A549 (cell line): ENCODE measurements around the gene SRSF10. TPM values are rescaled to one million over a fixed set of nuclear protein-coding genes. Genes with fewer than 3 reads are reported as not detected.
A peak's percentile ranks its signal among the peaks of the same experiment; 100 is the strongest.

Source experiments
- BCL3 ChIP-seq: fragments of >200 bp; sonication (Bioruptor Twin); formaldehyde crosslinking; IDR thresholded peaks from 3 replicates; pipeline ENCODE4 v1.6.1; 2016
- CEBPB ChIP-seq, 2 experiments: fragments of >200 bp in 1 of 2; sonication (Bioruptor Twin) in 1 of 2; formaldehyde crosslinking in 1 of 2; IDR thresholded peaks; 2 replicates each; pipeline ENCODE4 v1.6.1; 2012 to 2016
- CHD4 ChIP-seq: fragments of 200-600 bp; sonication (generic); IDR thresholded peaks from 2 replicates; pipeline ENCODE4 v1.6.1; 2016; ENCODE audit warnings: antibody characterized with exemption, mild to moderate bottlenecking, borderline replicate concordance
- EHMT2 ChIP-seq: fragments of 200-600 bp; sonication (generic); IDR thresholded peaks from 2 replicates; pipeline ENCODE4 v1.6.1; 2016; ENCODE audit warnings: antibody characterized with exemption, low read depth, mild to moderate bottlenecking, moderate library complexity
- FOSB ChIP-seq: fragments of 250-450 bp; sonication (Bioruptor Pico); IDR thresholded peaks from 2 replicates; pipeline ENCODE4 v1.5.0; 2020; ENCODE audit warnings: mild to moderate bottlenecking, moderate library complexity
- FOXS1 ChIP-seq: fragments of 250-450 bp; sonication (Bioruptor Pico); IDR thresholded peaks from 2 replicates; pipeline ENCODE4 v1.5.0; 2020; ENCODE audit warnings: mild to moderate bottlenecking, moderate library complexity
- GATA3 ChIP-seq: IDR thresholded peaks from 2 replicates; pipeline ENCODE4 v1.6.1; 2012; ENCODE audit warnings: borderline replicate concordance
- HDAC2 ChIP-seq: fragments of 200-600 bp; sonication (generic); IDR thresholded peaks from 2 replicates; pipeline ENCODE4 v1.6.1; 2016
- HES2 ChIP-seq: fragments of >200 bp; sonication (Bioruptor Twin); formaldehyde crosslinking; IDR thresholded peaks from 2 replicates; pipeline ENCODE4 v1.6.1; 2016
- HEYL ChIP-seq: fragments of 250-450 bp; sonication (Bioruptor Pico); IDR thresholded peaks from 2 replicates; pipeline ENCODE4 v1.8.0; 2021; ENCODE audit warnings: mild to moderate bottlenecking, moderate library complexity
- HOXB13 ChIP-seq: fragments of 250-450 bp; sonication (Bioruptor Pico); IDR thresholded peaks from 2 replicates; pipeline ENCODE4 v1.5.0; 2020; ENCODE audit warnings: low read depth, mild to moderate bottlenecking, moderate library complexity
- JUN ChIP-seq, 2 experiments: fragments of >200 bp; sonication (Bioruptor Twin); formaldehyde crosslinking; IDR thresholded peaks; 2 replicates in 1 of 2; 3 replicates in 1 of 2; pipeline ENCODE4 v1.6.1; 2016 to 2017
- KDM1A ChIP-seq: fragments of 200-600 bp; sonication (generic); IDR thresholded peaks from 2 replicates; pipeline ENCODE4 v1.6.1; 2016; ENCODE audit warnings: low read depth, mild to moderate bottlenecking
- KDM5A ChIP-seq: fragments of 200-600 bp; sonication (generic); IDR thresholded peaks from 2 replicates; pipeline ENCODE4 v1.6.1; 2016; ENCODE audit warnings: antibody characterized with exemption, mild to moderate bottlenecking
- MAFK ChIP-seq: fragments of 450-650 bp; IDR thresholded peaks from 2 replicates; pipeline ENCODE4 v1.6.1; 2014; ENCODE audit not compliant: partially characterized antibody
- MAX ChIP-seq: IDR thresholded peaks from 2 replicates; pipeline ENCODE4 v1.6.1; 2012
- NFE2L2 ChIP-seq: fragments of 150-350 bp; conservative IDR thresholded peaks from 2 replicates; pipeline ENCODE4 v1.6.1; 2014; ENCODE audit warnings: low read length
- POLR2A ChIP-seq: IDR thresholded peaks from 2 replicates; pipeline ENCODE4 v1.6.1; 2012; ENCODE audit warnings: mild to moderate bottlenecking, low read length
- POLR2AphosphoS2 ChIP-seq: conservative IDR thresholded peaks from 2 replicates; pipeline ENCODE4 v1.6.1; 2012; ENCODE audit warnings: low read length, improper control_type of control experiment, inconsistent platforms
- RAD21 ChIP-seq, 2 experiments: fragments of >200 bp in 1 of 2; sonication (Bioruptor Twin) in 1 of 2; formaldehyde crosslinking in 1 of 2; IDR thresholded peaks in 1 of 2; conservative IDR thresholded peaks in 1 of 2; 2 replicates in 1 of 2; 3 replicates in 1 of 2; pipeline ENCODE4 v1.6.1; 2012 to 2018; ENCODE audit warnings: inconsistent platforms in 1 of 2
- ZFP36 ChIP-seq: fragments of 450-650 bp; IDR thresholded peaks from 2 replicates; pipeline ENCODE4 v1.6.1; 2014; ENCODE audit warnings: borderline replicate concordance; ENCODE audit not compliant: partially characterized antibody
- ZNF302 ChIP-seq: fragments of 250-450 bp; sonication (Bioruptor Pico); IDR thresholded peaks from 2 replicates; pipeline ENCODE4 v1.9.0; 2021; ENCODE audit warnings: inconsistent platforms, mild to moderate bottlenecking, moderate library complexity
- ZSCAN20 ChIP-seq: fragments of 250-450 bp; sonication (Bioruptor Pico); IDR thresholded peaks from 2 replicates; pipeline ENCODE4 v1.8.0; 2022; ENCODE audit warnings: mild to moderate bottlenecking, moderate library complexity
- polyA plus RNA-seq, 4 experiments: library from polyadenylated mRNA; depleted of rRNA in 3 of 4; stranded (reverse); fragments of >200 nt; fragmentation: RNase III in 1 of 4; extraction: RNeasy Plus Mini Kit Qiagen cat#74134 plus additional on column Dnase treatment in 1 of 4; gene quantifications; 2 replicates in 3 of 4; 3 replicates in 1 of 4; pipeline ENCODE4 v1.2.3, GENCODE V29; 2011 to 2017
- TF ChIP-seq, protein P1 (sequence below): fragments of 200-600 bp; sonication (generic); IDR thresholded peaks from 2 replicates; pipeline ENCODE4 v1.6.1; 2016; ENCODE audit warnings: antibody characterized with exemption, mild to moderate bottlenecking, moderate library complexity
- TF ChIP-seq, protein P2 (sequence below): IDR thresholded peaks from 2 replicates; pipeline ENCODE4 v1.6.1; 2012

Gene SRSF10
- polyA plus RNA-seq, 2 of the 4 experiments (the other 2 are of a cell fraction), result 141 to 180 TPM

GRCh38 chr1:23979881-23980727 is at the start of gene SRSF10 (continued):
- TF ChIP-seq RAD21 (conservative IDR thresholded peaks at IDR 0.05 in 1 of 2, IDR thresholded peaks at IDR 0.05 in 1 of 2) (peak in 1 of 2 experiments; percentile 27; a peak in 1 of 5 replicates), CEBPB (IDR thresholded peaks at IDR 0.05) (no peak), HOXB13 (CRISPR knock-in tag) (no peak), HES2 (no peak), KDM5A (peak; percentile 43; the same call in 1 of the 2 replicates), FOSB (CRISPR knock-in tag) (no peak), POLR2AphosphoS2 (no peak), BCL3 (peak; percentile 79; the same call in 1 of the 3 replicates), CHD4 (no peak), ZSCAN20 (no peak), EHMT2 (no peak), MAX (peak; percentile 83), GATA3 (peak; percentile 70), POLR2A (peak; percentile 80), HDAC2 (no peak), ZFP36 (no peak), JUN (IDR thresholded peaks at IDR 0.05) (peak in 1 of 2 experiments; percentile 91; a peak in 4 of 5 replicates), NFE2L2 (no peak), FOXS1 (no peak), ZNF302 (CRISPR knock-in tag) (no peak), HEYL (CRISPR knock-in tag) (no peak), KDM1A (no peak), MAFK (no peak)
- TF ChIP-seq, protein P1, sequence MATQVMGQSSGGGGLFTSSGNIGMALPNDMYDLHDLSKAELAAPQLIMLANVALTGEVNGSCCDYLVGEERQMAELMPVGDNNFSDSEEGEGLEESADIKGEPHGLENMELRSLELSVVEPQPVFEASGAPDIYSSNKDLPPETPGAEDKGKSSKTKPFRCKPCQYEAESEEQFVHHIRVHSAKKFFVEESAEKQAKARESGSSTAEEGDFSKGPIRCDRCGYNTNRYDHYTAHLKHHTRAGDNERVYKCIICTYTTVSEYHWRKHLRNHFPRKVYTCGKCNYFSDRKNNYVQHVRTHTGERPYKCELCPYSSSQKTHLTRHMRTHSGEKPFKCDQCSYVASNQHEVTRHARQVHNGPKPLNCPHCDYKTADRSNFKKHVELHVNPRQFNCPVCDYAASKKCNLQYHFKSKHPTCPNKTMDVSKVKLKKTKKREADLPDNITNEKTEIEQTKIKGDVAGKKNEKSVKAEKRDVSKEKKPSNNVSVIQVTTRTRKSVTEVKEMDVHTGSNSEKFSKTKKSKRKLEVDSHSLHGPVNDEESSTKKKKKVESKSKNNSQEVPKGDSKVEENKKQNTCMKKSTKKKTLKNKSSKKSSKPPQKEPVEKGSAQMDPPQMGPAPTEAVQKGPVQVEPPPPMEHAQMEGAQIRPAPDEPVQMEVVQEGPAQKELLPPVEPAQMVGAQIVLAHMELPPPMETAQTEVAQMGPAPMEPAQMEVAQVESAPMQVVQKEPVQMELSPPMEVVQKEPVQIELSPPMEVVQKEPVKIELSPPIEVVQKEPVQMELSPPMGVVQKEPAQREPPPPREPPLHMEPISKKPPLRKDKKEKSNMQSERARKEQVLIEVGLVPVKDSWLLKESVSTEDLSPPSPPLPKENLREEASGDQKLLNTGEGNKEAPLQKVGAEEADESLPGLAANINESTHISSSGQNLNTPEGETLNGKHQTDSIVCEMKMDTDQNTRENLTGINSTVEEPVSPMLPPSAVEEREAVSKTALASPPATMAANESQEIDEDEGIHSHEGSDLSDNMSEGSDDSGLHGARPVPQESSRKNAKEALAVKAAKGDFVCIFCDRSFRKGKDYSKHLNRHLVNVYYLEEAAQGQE, result peak; percentile 88
- TF ChIP-seq, protein P2, sequence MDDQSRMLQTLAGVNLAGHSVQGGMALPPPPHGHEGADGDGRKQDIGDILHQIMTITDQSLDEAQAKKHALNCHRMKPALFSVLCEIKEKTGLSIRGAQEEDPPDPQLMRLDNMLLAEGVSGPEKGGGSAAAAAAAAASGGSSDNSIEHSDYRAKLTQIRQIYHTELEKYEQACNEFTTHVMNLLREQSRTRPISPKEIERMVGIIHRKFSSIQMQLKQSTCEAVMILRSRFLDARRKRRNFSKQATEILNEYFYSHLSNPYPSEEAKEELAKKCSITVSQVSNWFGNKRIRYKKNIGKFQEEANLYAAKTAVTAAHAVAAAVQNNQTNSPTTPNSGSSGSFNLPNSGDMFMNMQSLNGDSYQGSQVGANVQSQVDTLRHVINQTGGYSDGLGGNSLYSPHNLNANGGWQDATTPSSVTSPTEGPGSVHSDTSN, result no peak
